RWPE1 (cell line): Measurements from ENCODE around the gene METTL1.

Source experiments
- CTCF ChIA-PET: fragments of 350-600 bp; sonication (Branson Sonifier 250); formaldehyde crosslinking; extraction: SDS; loops from one replicate; lab custom pipeline; 2021; lab: Yijun Ruan, JAX
- POLR2A ChIA-PET: fragments of 400-600 bp; formaldehyde crosslinking; extraction: SDS; loops from one replicate; lab custom pipeline; 2020; ENCODE audit warnings: antibody characterized with exemption; ENCODE audit not compliant: low non-redundant PET; lab: Yijun Ruan, JAX
- DNase-seq: peaks from one replicate; pipeline ENCODE4 v3.0.0; 2012; ENCODE audit warnings: low spot score
- H3K27ac ChIP-seq: fragments of 450-650 bp; 2 replicates; pipeline ENCODE4 v1.5.1; 2017
- CTCF ChIP-seq: fragments of 450-650 bp; conservative IDR thresholded peaks from 2 replicates; pipeline ENCODE4 v1.5.1; 2017; ENCODE audit warnings: low read depth, mild to moderate bottlenecking

METTL1 gene

GRCh38 chr12:57772429-57773322 is 771 bp upstream of the METTL1 start, which contains the start of gene EEF1AKMT3:
Gene EEF1AKMT3, plus strand, starts transcription at chr12:57772614. Its CDS starts 111 bp downstream, at chr12:57772725.
- no peak for TF ChIP-seq CTCF
- ChIA-PET CTCF (interaction anchor here (0.9 to 1.1 kb wide), 3 partner anchors 9 to 189 kb away, joined by 3 read pairs; no protein-coding TSS in a partner anchor), POLR2A (no interaction called here)
- DNase-seq, result peak; percentile 60
- H3K27ac ChIP-seq, result peak within 1 kb of the TSS; percentile 96

- peak overlapping the region; percentile 96 for H3K27ac ChIP-seq
- ChIA-PET POLR2A (interaction anchor here (0.6 kb wide), 2 partner anchors 170 to 1523 kb away, joined by 4 to 9 read pairs; partner anchors contain the start of gene ATP23), CTCF (interaction anchor here (0.9 to 1.0 kb wide), 3 partner anchors 10 to 188 kb away, joined by 3 to 5 read pairs (median 3); no protein-coding TSS in a partner anchor)
- no peak for TF ChIP-seq CTCF
- peak; percentile 96 for DNase-seq
These were observed 551 bp downstream of the METTL1 start for GRCh38 chr12:57771236-57771872.

GRCh38 chr12:57770734-57771133 is 1.2 kb downstream of the METTL1 start:
- POLR2A ChIA-PET, result no interaction called here

GRCh38 chr12:57769594-57769993 is 2.3 kb downstream of the METTL1 start:
- peak overlapping the region; percentile 18 for H3K27ac ChIP-seq
- TF ChIP-seq CTCF, result no peak
- ChIA-PET POLR2A (no interaction called here), CTCF (no interaction called here)
- DNase-seq, result no peak

More at GRCh38 chr12:57770734-57771133, 1.2 kb downstream of the METTL1 start:
- peak overlapping the region; percentile 96 for H3K27ac ChIP-seq
- DNase-seq, result no peak
- CTCF ChIA-PET, result interaction anchor here (1.0 kb wide), 1 partner anchor 14 kb away, joined by 5 read pairs; no protein-coding TSS in a partner anchor
- no peak for TF ChIP-seq CTCF

- POLR2A ChIA-PET, result no interaction called here
- peak overlapping the region; percentile 89 for H3K27ac ChIP-seq
- TF ChIP-seq CTCF, result no peak
- DNase-seq, result no peak
- CTCF ChIA-PET, result interaction anchor here (2.3 kb wide), 1 partner anchor 15 kb away, joined by 9 read pairs; the partner anchor contains the start of gene TSFM
These were observed 4.0 kb downstream of the METTL1 start for GRCh38 chr12:57767876-57768275.

GRCh38 chr12:57767305-57767698 is 4.6 kb downstream of the METTL1 start:
- no peak for TF ChIP-seq CTCF
- POLR2A ChIA-PET, result no interaction called here
- no peak for DNase-seq
- H3K27ac ChIP-seq, result peak overlapping the region; percentile 89
- CTCF ChIA-PET, result interaction anchor here (0.6 to 2.3 kb wide), 3 partner anchors 9 to 761 kb away, joined by 3 to 9 read pairs (median 3); partner anchors contain the start of gene TSFM
